HAP-1 (cell line): ENCODE measurements around the gene PTGES2.
"Not testable (repeated sequence)": the region's sequence is repeated elsewhere in the genome, so short reads cannot be mapped to it uniquely, and the experiment has no call there.

ENCODE experiments used
- DNase-seq, 2 experiments: peaks; one replicate each; pipeline ENCODE4 v3.0.0-alpha.2; 2016 to 2020; ENCODE audit warnings: low spot score in 2 of 2
- H3K27me3 ChIP-seq: fragments of 250-450 bp; sonication (Bioruptor Pico); 2 replicates; pipeline ENCODE4 v1.5.1; 2020; ENCODE audit warnings: low read depth, mild to moderate bottlenecking, moderate library complexity
- H3K36me3 ChIP-seq: fragments of 250-450 bp; sonication (Bioruptor Pico); replicated peaks from 2 replicates; pipeline ENCODE4 v1.5.1; 2020; ENCODE audit warnings: mild to moderate bottlenecking
- H3K4me1 ChIP-seq: fragments of 250-450 bp; sonication (Bioruptor Pico); 2 replicates; pipeline ENCODE4 v1.5.1; 2020; ENCODE audit warnings: mild to moderate bottlenecking
- H3K4me3 ChIP-seq: fragments of 250-450 bp; sonication (Bioruptor Pico); 2 replicates; pipeline ENCODE4 v1.5.1; 2020; ENCODE audit warnings: mild to moderate bottlenecking, moderate library complexity
- H3K9me3 ChIP-seq: fragments of 250-450 bp; sonication (Bioruptor Pico); 2 replicates; pipeline ENCODE4 v1.5.1; 2020; ENCODE audit warnings: mild to moderate bottlenecking, moderate library complexity
- in situ Hi-C: fragments of 300-500 bp; cut with MboI; formaldehyde crosslinking; loops from 3 replicates; pipeline ENCODE4 v1.14.3; 2020; ENCODE audit warnings: low sequenced_read_pairs, inconsistent platforms, mixed read lengths

The PTGES2 gene

DNA sequence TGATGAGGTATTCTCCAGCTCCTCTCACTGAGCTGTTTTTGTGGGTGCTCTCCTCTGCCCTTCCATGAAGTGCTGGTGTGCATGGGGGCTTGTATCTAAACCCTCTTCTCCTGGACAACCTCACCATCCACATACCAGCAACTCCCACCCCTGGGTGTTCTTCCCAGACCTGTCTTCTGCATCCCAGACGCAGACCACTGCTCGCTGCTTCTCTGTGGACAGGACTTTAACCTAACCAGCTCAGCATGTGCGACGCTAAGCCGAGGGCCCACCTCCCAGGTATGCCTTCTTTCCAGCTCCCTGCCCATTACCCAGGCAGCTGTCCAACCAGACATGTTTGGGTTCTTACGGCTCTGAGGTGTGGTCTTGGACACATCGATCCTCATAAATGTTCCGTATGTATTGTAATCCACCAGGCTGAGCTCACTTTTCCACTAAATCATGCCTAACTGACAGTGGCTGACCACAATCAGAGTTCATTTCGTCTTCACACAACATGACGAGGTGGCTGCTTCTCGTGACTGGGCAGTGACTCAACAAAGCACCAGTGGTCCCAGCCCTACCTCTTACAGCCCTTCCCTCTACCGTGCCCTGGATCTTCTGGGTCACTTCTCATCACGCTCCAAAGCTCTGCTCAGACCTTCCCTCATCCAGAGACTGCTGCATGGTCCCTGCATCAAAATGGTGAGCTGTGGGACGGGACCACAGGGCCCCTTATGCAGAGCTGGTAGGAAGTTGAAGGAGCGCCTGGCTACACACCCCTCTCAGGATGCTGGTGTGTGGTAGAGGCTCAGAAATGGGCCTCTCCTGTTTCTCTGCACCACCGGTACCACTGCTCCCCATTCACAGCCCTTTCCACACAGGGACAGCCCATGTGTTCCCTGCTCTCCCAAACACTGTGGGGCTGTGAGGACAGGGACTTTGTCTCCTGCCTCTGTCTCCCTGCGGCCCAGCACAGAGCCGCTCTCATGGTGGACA lies 9.6 kb upstream of the PTGES2 start:
- in situ Hi-C loops = no loop called here
- DNase-seq = no peak
- H3K9me3 ChIP-seq = no peaks in the 10 kb centered on the region
- H3K27me3 ChIP-seq = peaks cover 4% of the 10 kb centered on the region; the same call in 1 of the 2 replicates
- H3K4me3 ChIP-seq = no peak overlapping the region
- H3K4me1 ChIP-seq = no peaks in the 10 kb centered on the region
- H3K36me3 ChIP-seq = no peaks in the 10 kb centered on the region

DNA sequence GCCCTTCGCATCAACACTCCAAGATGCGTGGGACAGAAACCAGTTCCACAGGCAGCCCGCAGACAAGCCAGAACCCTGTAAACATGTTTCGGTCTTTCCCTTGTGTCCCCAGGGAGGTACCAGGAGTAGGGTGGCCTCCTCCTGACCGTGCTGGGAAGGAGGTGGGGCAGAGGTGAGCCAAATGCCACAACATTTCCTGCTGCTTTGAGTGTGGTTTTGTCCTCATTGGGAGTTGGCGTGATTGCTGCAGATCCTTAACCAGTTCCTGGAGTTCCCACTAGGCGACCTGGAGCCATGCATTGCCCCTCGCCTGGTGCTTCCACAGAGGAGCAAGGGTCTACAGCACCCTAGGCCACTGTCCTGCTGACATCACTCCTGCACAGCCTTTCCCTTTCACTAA lies 8.0 kb upstream of the PTGES2 start:
- H3K4me1 ChIP-seq, H3K4me3 ChIP-seq, DNase-seq, H3K36me3 ChIP-seq, H3K9me3 ChIP-seq, in situ Hi-C loops, H3K27me3 ChIP-seq: not testable (repeated sequence)

DNA sequence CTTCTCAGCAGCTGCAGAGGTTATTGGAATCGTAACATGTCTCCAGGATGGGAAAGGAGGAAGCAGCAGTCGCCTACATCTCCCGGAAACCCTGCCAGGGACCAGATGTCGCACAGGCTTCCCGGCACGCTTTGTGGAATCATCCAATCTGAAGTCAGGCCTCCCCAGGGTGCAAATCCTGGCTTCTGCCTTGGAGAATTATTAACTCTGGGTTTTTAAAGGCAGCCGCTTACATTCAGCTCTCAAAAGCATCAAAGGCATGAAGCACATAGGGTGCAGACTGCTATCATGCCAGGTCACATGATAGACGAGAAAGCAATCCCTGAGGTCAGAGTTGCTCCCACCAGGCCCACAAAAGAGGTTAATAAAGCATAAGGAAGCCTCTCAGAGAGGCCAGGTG lies 4.6 kb upstream of the PTGES2 start:
- H3K9me3 ChIP-seq, in situ Hi-C loops, H3K27me3 ChIP-seq, H3K4me3 ChIP-seq, DNase-seq, H3K4me1 ChIP-seq, H3K36me3 ChIP-seq: not testable (repeated sequence)

DNA sequence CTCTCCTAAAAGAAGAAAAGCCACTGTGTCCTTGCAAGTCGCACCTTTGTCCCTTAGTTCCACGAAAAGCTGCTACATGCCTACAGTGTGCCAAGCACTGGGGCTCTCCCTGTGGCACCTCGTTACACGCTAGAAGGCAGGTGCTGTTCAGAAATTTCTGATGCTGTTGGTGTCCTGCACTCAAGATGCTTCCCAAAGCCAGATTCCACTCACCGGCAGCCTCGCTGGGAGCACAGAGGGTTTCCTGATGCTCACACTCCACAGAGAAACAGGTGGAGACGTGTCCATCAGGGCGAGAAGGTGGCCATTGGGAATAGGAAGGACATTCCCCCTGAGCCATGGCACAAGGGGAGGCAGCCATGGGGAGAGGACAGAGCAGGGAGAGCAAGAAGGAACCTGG lies 3.8 kb upstream of the PTGES2 start:
- in situ Hi-C loops, H3K27me3 ChIP-seq, H3K4me1 ChIP-seq, DNase-seq, H3K4me3 ChIP-seq, H3K9me3 ChIP-seq, H3K36me3 ChIP-seq: not testable (repeated sequence)

DNA sequence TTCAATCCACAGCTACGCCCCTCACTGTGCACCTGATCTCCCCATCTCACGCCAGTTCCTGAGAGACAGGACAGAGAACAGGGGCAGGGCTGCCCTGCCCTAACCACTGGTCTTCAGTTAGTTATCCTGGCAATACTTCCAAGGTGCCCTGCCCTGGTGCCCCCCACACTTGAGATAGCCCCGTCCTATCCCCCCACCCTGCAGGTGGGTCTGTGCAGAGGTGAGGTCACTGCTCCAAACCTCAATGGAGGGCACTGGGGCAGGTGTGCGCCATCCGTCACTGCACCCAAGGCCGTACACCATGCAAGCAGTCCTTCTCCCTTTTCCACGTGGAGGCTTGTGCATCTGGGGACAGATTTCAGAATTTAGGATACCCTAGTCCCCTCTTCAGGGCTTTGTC lies 3.1 kb upstream of the PTGES2 start:
- H3K9me3 ChIP-seq, H3K4me1 ChIP-seq, DNase-seq, H3K36me3 ChIP-seq, H3K4me3 ChIP-seq, H3K27me3 ChIP-seq, in situ Hi-C loops: not testable (repeated sequence)

DNA sequence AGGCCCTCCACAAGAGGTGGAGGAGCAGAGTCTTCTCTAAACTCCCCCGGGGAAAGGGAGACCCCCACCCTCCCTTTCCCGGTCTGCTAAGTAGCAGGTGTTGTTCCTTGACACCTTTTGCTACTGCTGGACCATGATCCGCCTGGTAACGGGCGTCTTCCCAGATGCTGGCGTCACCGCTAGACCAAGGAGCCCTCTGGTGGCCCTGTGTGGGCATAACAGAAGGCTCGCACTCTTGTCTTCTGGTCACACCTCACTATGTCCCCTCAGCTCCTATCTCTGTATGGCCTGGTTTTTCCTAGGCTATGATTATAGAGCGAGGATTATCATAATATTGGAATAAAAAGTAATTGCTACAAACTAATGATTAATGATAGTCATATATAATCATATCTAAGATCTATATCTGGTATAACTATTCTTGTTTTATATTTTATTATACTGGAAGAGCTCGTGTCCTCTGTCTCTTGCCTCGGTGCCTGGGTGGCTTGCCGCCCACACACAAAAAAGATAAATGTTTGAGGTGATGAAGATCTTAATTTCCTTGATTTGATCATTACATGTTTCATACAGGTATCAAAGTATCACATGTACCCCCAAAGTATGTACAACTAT lies 2.6 kb upstream of the PTGES2 start:
- H3K36me3 ChIP-seq, H3K27me3 ChIP-seq, H3K4me3 ChIP-seq, in situ Hi-C loops, H3K9me3 ChIP-seq, H3K4me1 ChIP-seq: not testable (repeated sequence)
- DNase-seq = peak in 1 of 2 experiments; percentile 72

DNA sequence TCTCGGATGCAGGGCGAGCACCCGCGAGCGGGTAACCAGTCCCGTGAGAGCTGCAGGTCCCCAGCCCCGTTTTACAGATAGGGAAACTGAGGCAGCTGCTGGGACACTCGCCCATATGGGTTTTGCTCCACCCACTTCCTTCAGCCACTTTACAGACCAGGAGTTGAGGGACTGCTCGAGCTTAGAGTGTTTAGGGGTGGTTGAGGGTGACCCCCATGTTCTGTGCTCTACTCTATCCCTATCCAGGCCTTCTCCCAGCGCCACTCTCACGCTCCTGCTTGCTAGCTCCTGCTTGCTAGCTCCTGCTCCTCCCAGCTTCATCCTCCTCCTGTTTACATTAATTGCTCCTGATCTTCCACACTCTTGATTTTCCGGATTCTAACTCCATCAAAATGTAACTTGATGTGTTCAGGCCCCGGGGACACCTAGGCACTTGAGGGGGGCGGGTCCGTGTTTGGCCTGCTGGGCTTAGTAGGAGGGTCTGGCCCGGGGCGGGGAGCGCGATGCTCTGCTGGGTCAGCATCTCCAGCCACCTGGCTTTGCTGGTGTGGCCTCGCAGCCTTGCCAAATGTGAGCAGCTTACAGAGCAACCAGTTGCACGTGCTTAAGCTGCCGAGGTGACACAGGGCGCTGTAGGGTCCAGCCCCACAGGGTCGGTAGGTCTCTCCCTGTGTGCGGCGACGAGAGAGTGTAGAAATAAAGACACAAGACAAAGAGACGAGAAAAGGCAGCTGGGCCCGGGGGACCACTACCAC lies 1.5 kb upstream of the PTGES2 start:
- in situ Hi-C loops = no loop called here
- H3K36me3 ChIP-seq = peaks cover 16% of the 10 kb centered on the region
- peaks cover 9% of the 10 kb centered on the region; the same call in 1 of the 2 replicates for H3K27me3 ChIP-seq
- H3K4me1 ChIP-seq = peaks cover 6% of the 10 kb centered on the region
- DNase-seq = no peak
- no peaks in the 10 kb centered on the region for H3K9me3 ChIP-seq
- H3K4me3 ChIP-seq = peak overlapping the region; percentile 93

DNA sequence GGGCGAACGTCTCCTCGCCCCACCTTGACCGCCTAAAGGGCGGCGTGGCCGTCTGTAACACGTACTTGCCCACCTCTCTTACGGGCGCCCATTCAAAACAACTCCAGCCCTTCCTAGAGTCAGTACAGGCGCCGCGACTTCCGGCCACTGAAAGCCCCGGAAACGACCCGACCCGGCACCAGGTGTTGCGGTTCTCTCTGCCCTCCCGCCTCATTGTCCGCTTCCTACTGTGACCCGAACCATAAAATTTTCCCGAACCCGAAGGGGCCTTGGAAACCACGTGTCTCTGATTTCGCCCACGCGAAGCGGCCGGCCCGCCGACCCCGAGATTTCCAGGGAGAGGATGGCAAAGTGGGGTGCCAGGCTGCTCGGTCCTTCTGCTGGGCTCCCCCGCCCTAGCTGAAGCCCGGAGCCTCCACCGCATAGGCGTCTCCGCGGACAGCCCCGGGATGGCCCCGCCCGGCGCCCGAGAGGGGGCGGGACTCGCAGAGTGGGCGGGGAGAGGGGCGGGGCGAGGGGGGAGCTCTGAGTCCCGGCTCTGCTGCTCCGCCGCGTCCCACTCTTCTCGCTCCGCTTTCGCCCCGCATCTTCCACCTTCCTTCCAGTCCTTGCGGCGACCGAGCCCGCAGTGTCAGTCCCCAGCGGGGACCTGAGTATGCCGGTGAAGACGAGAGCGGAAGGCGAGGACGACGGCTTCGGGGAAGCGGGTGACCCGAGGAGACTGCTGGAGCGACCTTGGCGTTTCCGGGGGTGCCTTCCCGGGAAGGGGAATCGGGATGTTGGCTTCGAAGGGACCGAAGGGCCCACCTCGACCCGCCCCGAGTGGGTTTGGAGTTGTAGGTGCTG lies 684 bp upstream of the PTGES2 start:
- Histone ChIP-seq H3K36me3 (peaks cover 23% of the 10 kb centered on the region), H3K27me3 (peaks cover 8% of the 10 kb centered on the region; the same call in 1 of the 2 replicates), H3K4me1 (peaks cover 6% of the 10 kb centered on the region), H3K4me3 (peak overlapping the region; percentile 93), H3K9me3 (no peaks in the 10 kb centered on the region)
- peak; percentile 86 to 89 for DNase-seq
- in situ Hi-C loops = no loop called here

DNA sequence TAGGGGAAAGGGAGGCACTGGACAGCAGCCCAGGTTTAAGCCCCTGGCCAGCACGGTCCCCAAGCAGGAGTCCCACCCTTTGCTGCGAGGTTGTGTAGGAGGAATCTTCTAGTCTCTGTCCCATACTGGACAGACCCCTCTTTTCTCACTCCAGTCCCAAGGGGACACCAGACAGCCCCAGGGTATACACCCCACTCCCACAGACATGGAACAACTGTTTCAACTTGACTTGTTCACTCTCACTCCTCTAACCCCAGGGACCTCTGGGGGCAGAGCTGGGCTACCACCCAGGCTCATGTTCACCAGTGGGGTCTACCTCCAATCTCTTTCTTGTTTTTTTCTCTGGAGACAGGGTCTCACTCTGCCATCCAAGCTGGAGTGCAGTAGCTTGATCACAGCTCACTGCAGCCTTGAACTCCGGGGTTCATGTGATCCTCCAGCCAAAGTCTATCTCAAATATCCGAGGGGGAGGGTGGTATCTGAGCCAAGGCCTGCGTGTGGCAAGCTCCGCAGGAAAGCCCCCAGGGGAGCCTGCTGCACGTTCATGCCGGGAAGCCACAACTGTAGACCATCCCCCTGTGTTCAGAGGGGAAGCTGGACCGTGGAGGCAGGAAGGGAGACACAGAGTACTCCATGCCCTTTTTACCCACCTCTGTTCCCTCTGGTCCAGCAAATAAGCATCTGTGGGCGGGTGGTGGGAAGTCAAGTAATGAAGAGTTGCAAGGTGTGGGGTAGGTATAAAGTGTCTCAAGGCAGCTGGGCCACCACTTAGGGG lies 1.8 kb downstream of the PTGES2 start:
- H3K27me3 ChIP-seq = no peaks in the 10 kb centered on the region
- peaks cover 41% of the 10 kb centered on the region for H3K36me3 ChIP-seq
- H3K9me3 ChIP-seq = no peaks in the 10 kb centered on the region
- in situ Hi-C loops = no loop called here
- peak overlapping the region; percentile 93 for H3K4me3 ChIP-seq
- peaks cover 6% of the 10 kb centered on the region for H3K4me1 ChIP-seq
- peak in 1 of 2 experiments; percentile 39 for DNase-seq

DNA sequence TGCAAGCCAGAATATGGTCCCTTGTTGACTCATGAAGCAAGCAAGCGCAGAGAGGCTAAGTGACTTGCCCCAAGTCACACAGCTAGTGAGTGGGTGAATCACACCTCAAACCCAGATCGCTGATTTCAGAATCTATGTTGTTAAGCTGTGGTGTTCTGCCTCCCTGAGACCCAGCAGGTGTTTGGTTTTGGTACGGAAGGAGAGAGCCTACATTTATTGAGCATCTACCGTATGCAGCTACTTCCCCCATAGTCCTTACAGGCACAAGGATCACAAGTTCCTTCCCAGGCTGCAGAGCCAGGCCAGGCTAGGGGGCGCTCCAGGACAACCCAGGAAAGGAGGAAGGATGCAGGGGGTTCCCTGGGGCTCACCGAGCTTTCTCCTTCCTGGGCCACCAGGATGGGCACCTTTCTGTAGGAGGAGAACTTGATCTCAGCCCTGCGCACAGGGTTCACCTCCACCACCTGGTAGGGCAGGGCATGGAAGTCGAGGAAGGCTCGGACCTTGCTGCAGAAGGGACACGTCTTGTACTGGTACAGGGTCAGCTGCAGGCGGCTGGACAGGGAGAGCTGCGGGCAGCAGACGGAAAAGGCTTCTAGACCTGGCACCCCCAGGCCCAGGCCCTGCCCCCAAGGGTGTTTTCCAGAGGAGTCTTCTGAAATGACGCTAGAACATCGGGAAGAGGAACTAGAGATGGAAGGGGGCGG lies 2.5 kb downstream of the PTGES2 start:
- Histone ChIP-seq H3K4me1 (peaks cover 6% of the 10 kb centered on the region), H3K36me3 (peaks cover 41% of the 10 kb centered on the region), H3K4me3 (no peak overlapping the region), H3K9me3 (no peaks in the 10 kb centered on the region), H3K27me3 (no peaks in the 10 kb centered on the region)
- in situ Hi-C loops = no loop called here
- peak; percentile 22 to 87 for DNase-seq

DNA sequence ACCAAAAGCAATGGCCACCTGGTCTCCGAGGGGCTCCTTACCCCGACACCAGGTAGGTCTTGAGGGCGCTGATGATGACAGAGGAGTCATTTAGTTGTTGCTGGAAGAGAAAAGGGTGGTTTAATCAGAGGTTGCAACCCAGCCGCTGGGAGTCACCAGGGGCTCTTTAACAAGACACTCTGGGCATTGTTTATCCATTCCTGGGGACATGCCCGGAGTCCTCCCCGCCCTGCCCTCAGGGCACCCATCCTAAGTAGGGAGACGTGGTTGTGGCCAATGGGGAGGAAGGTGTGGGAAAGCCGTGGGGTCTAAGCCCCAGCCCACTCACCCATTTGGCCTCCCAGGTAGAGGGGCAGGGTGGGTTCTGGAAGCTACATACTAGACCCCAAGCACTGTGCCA lies 3.1 kb downstream of the PTGES2 start:
- Histone ChIP-seq H3K27me3 (no peaks in the 10 kb centered on the region), H3K9me3 (no peaks in the 10 kb centered on the region), H3K4me3 (no peak overlapping the region), H3K36me3 (peaks cover 41% of the 10 kb centered on the region), H3K4me1 (peaks cover 6% of the 10 kb centered on the region)
- DNase-seq = no peak
- in situ Hi-C loops = no loop called here

DNA sequence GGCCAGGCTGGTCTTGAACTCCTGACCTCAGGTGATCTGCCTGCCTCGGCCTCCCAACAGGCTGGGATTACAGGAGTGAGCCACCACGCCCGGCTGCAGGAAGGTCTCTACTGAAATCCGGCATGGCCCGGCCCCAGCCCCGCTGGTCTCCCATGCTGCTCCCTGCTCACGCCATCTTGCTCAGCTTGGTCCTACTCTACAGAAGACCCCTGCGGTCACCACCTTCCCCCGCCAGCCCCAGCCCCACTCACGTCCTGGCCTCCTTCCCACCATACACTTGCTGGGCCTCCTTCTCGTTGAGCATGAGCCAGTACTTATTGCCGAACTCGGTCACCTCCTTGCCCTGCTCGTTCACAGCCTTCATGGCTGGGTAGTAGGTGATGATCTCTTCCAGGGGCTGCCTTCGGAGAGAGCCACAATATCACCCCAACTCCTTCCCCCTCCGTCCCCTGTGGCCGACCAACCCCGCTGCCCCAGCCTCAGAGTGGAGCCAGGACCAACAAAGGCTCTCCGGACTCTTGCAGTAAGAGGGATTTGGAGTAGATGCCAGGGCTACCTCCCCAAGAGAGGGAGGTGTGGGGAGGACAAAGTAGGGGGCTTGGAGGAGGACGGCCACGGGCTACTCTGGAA lies 4.0 kb downstream of the PTGES2 start:
- Histone ChIP-seq H3K4me3 (no peak overlapping the region), H3K9me3 (no peaks in the 10 kb centered on the region), H3K4me1 (peaks cover 6% of the 10 kb centered on the region), H3K36me3 (peaks cover 41% of the 10 kb centered on the region), H3K27me3 (no peaks in the 10 kb centered on the region)
- in situ Hi-C loops = no loop called here
- DNase-seq = no peak
